ENCODE measurements around the gene SOX1.

Gene SOX1

GRCh38 chr13:112110479-112110878, 43.5 kb downstream of the SOX1 start:
- DNase-seq, result no peak

- no peak for DNase-seq
Observed at GRCh38 chr13:112111239-112111857, 44.4 kb downstream of the SOX1 start.

- no peak for DNase-seq
Observed at GRCh38 chr13:112112534-112113276, 45.8 kb downstream of the SOX1 start.

- no peak for DNase-seq
Observed at GRCh38 chr13:112113348-112113747, 46.4 kb downstream of the SOX1 start.

- no peak for DNase-seq
Observed at GRCh38 chr13:112113851-112114250, 46.9 kb downstream of the SOX1 start.

GRCh38 chr13:112114391-112114790, 47.4 kb downstream of the SOX1 start:
- DNase-seq, result no peak

GRCh38 chr13:112115403-112116091, 48.6 kb downstream of the SOX1 start:
- DNase-seq, result no peak

- DNase-seq, result no peak
Observed at GRCh38 chr13:112116187-112116950, 49.4 kb downstream of the SOX1 start.

- no peak for DNase-seq
Observed at GRCh38 chr13:112117258-112117954, 50.5 kb downstream of the SOX1 start.

GRCh38 chr13:112117955-112118302, 51.0 kb downstream of the SOX1 start:
- no peak for DNase-seq

- no peak for DNase-seq
Observed at GRCh38 chr13:112118451-112119064, 51.6 kb downstream of the SOX1 start.

GRCh38 chr13:112119192-112120030, 52.5 kb downstream of the SOX1 start:
- DNase-seq, result no peak

GRCh38 chr13:112120031-112120373, 53.1 kb downstream of the SOX1 start:
- DNase-seq, result no peak

All from NCI-H2081 treated with DMSO at 0.1 percent for 48 hours (cell line).